ENCODE measurements around the gene MBOAT1. TPM values are rescaled to one million over a fixed set of nuclear protein-coding genes. Genes with fewer than 3 reads are reported as not detected.
"Not testable (repeated sequence)": the region's sequence is repeated elsewhere in the genome, so short reads cannot be mapped to it uniquely, and the experiment has no call there.

Gene MBOAT1
- total and polyA plus RNA-seq, 8 donors = 14.8 to 22.2 (median 19.0) TPM

DNA sequence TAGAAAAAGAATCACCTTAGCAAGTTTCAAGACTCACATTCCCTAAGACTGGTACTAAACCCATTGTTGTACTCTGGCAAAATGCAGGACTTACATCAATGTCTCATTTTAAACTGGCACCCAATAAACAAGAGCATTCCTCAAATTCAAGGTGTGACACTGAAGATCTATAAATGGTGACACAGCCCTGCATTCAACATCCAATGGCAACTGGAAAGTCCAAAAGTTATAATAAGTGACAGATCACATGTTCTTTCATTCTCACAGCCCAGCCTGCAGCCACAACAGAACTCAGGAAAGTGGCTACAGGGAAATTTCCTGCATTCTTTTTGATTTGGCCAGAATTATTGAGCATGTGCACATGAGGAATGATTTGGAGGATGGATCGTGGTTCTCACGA, 57.5 kb downstream of the MBOAT1 start:
- H3K27me3 ChIP-seq = no peaks in the 10 kb centered on the region
- DNase-seq (no peak), ATAC-seq (no peak)
- no peaks in the 10 kb centered on the region for H3K9me3 ChIP-seq
- H3K27ac ChIP-seq = no peak overlapping the region
- TF ChIP-seq, protein P1, sequence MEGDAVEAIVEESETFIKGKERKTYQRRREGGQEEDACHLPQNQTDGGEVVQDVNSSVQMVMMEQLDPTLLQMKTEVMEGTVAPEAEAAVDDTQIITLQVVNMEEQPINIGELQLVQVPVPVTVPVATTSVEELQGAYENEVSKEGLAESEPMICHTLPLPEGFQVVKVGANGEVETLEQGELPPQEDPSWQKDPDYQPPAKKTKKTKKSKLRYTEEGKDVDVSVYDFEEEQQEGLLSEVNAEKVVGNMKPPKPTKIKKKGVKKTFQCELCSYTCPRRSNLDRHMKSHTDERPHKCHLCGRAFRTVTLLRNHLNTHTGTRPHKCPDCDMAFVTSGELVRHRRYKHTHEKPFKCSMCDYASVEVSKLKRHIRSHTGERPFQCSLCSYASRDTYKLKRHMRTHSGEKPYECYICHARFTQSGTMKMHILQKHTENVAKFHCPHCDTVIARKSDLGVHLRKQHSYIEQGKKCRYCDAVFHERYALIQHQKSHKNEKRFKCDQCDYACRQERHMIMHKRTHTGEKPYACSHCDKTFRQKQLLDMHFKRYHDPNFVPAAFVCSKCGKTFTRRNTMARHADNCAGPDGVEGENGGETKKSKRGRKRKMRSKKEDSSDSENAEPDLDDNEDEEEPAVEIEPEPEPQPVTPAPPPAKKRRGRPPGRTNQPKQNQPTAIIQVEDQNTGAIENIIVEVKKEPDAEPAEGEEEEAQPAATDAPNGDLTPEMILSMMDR (IDR thresholded peaks at IDR 0.05) = no peak
- peaks cover 0 to 19% of the 10 kb centered on the region in 2 donors for H3K36me3 ChIP-seq
- H3K4me3 ChIP-seq = no peak overlapping the region
- no peaks in the 10 kb centered on the region for H3K4me1 ChIP-seq
- intact Hi-C loops (cut with DNase I) = no loop called here

DNA sequence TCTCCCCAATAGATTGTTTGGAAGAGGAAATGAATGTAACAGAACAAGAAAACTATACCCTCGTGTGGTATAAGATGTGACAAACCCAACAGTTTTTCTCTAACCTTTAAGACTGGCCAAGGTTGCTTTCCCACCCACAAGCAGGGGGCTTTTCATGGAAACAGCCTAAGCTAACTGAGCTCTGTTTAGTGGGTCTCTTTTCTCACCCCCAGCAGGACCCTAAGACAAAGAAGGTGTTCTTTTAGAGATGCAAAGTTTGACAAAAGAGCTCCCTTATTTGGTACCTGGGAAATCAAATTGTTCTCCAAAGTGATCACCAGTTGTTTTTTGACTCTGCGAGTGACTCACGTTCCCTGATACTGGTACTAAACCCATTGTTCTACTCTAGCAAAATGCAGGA, 59.1 kb downstream of the MBOAT1 start:
- intact Hi-C loops (cut with DNase I) = no loop called here
- DNase-seq = no peak
- no peak for ATAC-seq

DNA sequence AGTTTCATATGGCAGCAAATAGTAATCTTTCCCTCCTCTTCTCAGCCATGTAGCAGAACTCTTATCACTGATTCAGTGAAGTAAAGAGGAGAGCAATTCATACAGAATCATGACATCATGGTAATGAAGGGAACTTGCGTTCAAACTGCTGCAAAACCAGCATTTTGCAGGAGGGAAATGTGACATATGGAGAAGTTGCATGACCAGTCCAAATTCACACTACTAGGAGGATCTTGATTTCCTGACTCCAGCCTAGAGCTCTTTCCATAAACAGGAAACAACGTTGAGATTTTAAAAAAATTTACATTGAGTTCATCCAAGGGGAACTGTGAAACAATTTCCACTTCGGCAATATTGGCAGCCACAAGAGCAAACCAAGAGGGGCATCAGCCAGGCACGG, 63.8 kb downstream of the MBOAT1 start:
- Histone ChIP-seq H3K4me3 (no peak overlapping the region), H3K27me3 (no peaks in the 10 kb centered on the region), H3K27ac (no peak overlapping the region), H3K36me3 (peaks cover 0 to 40% of the 10 kb centered on the region in 2 donors), H3K9me3 (no peaks in the 10 kb centered on the region), H3K4me1 (peaks cover 4% of the 10 kb centered on the region in 2 donors)
- DNase-seq (no peak), ATAC-seq (peak; percentile 54)
- TF ChIP-seq, protein P1 (IDR thresholded peaks at IDR 0.05) = no peak
- intact Hi-C loops (cut with DNase I) = no loop called here

More for the DNA sequence above, 59.1 kb downstream of the MBOAT1 start:
- no peaks in the 10 kb centered on the region for H3K9me3 ChIP-seq
- no peak overlapping the region for H3K27ac ChIP-seq
- no peaks in the 10 kb centered on the region for H3K27me3 ChIP-seq
- H3K4me3 ChIP-seq = no peak overlapping the region
- TF ChIP-seq, protein P1 (IDR thresholded peaks at IDR 0.05) = no peak
- H3K36me3 ChIP-seq = peaks cover 0 to 21% of the 10 kb centered on the region in 2 donors
- peaks cover 3 to 4% of the 10 kb centered on the region in 2 donors for H3K4me1 ChIP-seq

DNA sequence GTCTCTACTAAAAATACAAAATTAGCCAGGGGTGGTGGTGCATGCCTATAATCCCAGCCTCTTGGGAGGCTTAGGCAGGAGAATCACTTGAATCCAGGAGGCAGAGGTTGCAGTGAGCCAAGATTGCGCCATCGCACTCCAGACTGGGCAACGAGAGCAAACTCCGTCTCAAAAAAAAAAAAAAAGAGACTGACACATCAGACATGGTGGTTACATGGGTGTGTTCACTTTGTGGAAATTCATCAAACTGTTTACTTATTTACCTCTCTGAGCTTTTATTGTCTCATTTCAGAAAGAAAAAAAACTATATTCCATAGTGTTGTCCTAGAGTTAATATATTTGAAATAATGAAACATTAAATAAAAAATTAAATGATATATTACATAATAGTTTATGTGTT, 64.8 kb downstream of the MBOAT1 start:
- peaks cover 4% of the 10 kb centered on the region in 2 donors for H3K4me1 ChIP-seq
- ATAC-seq = no peak

DNA sequence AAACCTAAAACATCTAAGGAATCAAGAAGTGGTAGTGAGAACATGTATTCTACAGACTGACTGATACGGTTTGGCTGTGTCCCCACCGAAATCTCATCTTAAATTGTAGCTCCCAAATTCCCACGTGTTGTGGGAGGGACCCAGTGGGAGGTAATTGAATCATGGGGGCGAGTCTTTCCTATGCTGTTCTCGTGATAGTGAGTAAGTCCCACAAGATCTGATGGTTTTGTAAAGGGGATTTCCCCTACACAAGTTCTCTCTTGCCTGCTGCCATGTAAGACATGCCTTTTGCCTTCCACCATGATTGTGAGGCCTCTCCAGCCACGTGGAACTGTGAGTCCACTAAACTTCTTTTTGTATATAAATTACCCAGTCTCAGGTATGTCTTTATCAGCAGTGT, 65.4 kb downstream of the MBOAT1 start:
- H3K4me1 ChIP-seq; H3K27ac ChIP-seq; intact Hi-C loops (cut with DNase I); H3K27me3 ChIP-seq; H3K9me3 ChIP-seq; H3K4me3 ChIP-seq; DNase-seq; ATAC-seq: not testable (repeated sequence)
- H3K36me3 ChIP-seq = peaks cover 0 to 51% of the 10 kb centered on the region in 2 donors

More for the DNA sequence above, 64.8 kb downstream of the MBOAT1 start:
- intact Hi-C loops (cut with DNase I) = no loop called here
- Histone ChIP-seq H3K27ac (no peak overlapping the region), H3K36me3 (peaks cover 0 to 49% of the 10 kb centered on the region in 2 donors), H3K4me3 (no peak overlapping the region), H3K27me3 (no peaks in the 10 kb centered on the region), H3K9me3 (no peaks in the 10 kb centered on the region)
- TF ChIP-seq, protein P1 (IDR thresholded peaks at IDR 0.05) = no peak
- no peak for DNase-seq

DNA sequence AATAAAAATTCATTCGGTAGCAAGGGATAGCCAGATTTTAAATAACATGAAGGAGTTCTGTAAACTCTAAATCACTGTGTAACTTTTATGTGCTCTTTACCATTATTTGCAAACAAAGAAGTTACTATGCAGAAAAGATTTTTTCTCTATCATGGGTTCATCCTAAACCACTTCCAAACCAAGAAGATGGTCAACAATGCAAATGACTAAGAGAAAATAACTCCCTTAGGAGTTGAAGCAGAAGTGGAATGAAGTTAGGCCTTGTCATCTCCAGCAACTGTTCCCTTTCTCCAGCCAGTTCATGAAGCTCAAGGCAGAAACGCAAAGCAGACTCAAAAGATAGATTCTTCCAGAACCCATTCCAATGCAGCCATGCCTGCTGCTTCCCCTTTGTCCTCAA, 66.0 kb downstream of the MBOAT1 start:
- no peak for DNase-seq
- Histone ChIP-seq H3K9me3 (no peaks in the 10 kb centered on the region), H3K36me3 (peaks cover 0 to 51% of the 10 kb centered on the region in 2 donors), H3K27me3 (no peaks in the 10 kb centered on the region), H3K4me3 (no peak overlapping the region), H3K4me1 (peaks cover 4% of the 10 kb centered on the region in 2 donors), H3K27ac (no peak overlapping the region)
- ATAC-seq = no peak
- TF ChIP-seq, protein P1 (IDR thresholded peaks at IDR 0.05) = no peak
- intact Hi-C loops (cut with DNase I) = no loop called here

All from left lung (tissue), 10 donors.